ENCODE data around the gene WDR38.
"Not testable (repeated sequence)": the region's sequence is repeated elsewhere in the genome, so short reads cannot be mapped to it uniquely, and the experiment has no call there.

WDR38 gene

DNA sequence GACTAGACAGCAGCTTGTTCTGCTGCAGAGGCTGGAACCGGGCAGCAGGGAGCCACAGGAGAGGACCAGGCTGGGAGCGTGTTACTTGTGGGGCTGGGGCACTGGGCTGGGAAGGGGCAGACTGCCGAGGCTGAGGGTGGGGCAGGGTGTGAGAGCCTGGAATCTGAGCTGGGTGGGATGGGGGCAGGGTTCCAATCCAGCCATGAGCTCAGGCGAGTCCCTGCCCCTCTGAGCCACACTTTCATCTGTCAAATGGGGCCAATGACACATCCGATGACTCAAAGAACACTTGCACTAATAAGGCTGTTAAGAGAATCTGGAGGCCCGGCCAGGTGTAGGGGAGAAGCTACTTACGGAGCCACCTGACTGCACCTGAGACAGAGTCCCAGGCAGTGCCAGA lies 18.7 kb upstream of the WDR38 start:
- no peak for DNase-seq

DNA sequence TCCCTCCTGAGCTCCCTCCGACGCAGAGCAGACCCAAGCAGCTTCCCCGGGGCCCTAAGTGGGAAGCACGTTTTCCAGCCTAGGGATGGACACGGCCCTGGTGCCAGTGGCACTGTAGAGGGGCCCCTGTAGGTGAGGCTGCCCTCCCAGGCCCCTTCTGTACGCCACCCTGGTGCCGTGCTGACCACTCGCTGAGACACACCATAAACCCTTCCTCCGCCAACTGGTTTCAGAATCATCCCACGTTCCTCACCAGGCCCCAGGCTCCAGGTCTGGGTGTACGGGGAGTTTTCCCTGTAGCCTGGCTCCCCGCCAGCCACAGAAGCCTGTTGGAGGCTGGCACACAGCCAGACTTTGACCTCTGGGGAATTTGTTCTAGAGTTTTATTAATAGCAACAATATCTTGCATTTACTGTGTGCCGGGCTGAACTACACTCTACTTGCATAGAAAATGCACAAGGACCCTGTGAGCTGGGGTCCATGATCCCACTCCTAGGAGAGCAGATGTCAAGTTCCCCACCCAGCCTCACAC lies 18.2 kb upstream of the WDR38 start:
- no peak for DNase-seq

DNA sequence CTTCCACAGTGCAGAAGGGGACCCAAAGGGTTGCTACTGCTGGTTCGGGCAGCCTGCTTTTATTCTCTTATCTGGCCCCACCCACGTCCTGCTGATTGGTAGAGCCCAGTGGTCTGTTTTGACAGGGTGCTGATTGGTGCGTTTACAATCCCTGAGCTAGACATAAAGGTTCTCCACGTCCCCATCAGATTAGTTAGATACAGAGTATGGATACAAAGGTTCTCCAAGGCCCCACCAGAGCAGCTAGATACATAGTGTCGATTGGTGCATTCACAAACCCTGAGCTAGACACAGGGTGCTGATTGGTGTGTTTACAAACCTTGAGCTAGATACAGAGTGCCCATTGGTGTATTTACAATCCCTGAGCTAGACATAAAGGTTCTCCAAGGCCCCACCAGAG lies 15.1 kb upstream of the WDR38 start:
- not testable (repeated sequence) for DNase-seq

DNA sequence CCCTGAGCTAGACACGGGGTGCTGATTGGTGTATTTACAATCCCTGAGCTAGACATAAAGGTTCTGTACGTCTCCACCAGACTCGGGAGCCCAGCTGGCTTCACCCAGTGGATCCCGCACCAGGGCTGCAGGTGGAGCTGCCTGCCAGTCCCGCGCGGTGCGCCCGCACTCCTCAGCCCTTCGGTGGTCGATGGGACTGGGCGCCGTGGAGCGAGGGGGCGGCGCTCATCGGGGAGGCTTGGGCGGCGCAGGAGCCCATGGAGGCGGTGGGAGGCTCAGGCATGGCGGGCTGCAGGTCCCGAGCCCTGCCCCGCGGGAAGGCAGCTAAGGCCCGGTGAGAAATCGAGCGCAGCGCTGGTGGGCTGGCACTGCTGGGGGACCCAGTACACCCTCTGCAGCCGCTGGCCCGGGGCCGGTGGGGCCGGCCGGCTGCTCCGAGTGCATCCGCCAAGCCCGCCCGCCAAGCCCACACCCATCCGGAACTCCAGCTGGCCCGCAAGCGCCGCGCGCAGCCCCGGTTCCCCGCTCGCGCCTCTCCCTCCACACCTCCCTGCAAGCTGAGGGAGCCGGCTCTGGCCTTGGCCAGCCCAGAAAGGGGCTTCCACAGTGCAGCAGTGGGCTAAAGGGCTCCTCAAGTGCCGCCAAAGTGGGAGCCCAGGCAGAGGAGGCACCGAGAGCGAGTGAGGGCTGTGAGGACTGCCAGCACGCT lies 14.5 kb upstream of the WDR38 start:
- DNase-seq: not testable (repeated sequence)

DNA sequence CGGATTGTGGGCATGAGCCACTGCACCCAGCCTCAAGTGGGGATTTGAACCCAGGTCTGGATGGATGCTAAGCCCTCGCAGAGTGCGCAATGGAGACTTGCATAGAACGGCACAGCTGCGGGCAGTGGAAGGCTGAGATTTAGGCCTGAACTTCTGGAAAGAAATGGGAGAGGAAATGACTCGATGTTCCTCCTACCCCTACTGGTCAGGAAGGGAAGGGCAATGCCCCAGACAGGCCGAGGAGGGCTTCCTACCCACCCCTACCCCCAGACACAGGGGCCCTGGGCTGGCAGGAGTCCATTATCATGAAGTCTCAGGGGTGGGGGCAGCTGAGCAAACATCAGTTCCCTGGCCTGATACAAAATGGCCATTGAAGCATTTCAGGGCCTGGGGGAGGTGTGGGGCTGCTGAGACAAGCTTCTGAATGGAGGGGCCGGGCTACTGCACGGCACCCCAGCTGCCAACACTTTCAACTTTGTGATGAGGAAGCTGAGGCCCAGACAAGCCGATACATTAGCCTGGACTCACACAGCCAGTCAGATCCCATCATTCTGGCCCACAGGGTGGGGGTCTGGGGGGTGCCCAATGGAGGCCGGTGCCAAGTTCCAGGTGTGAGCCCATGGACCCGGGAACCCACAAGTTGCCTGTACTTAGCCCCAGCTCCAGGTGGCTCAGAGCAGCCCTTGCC lies 13.5 kb upstream of the WDR38 start:
- DNase-seq: no peak

DNA sequence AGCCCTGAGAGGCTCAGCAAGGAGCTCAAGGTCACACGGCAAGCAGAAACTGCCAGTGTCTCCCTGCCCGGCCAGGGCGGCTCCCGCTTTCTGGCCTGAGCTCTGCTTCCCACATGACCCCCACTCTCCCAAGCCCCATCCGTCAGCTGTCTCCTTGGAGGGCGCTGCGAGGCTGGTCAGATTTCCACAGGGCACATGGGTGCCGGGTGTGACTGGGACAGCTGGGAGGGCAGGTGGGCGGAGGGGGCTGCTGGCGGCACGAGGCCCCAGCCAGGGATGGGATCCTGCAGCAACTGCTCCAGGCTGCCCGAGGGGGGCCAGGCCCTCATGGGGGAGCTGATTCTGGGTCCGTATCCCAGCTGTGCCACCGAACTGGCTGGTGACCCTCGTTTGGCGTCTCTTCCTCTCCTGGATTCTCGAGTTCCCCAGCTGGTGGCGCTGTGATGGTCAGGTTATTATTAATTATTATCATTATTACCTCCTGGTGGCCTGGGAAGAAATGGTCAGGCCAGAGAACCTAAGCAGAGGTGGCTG lies 12.9 kb upstream of the WDR38 start:
- DNase-seq: no peak

DNA sequence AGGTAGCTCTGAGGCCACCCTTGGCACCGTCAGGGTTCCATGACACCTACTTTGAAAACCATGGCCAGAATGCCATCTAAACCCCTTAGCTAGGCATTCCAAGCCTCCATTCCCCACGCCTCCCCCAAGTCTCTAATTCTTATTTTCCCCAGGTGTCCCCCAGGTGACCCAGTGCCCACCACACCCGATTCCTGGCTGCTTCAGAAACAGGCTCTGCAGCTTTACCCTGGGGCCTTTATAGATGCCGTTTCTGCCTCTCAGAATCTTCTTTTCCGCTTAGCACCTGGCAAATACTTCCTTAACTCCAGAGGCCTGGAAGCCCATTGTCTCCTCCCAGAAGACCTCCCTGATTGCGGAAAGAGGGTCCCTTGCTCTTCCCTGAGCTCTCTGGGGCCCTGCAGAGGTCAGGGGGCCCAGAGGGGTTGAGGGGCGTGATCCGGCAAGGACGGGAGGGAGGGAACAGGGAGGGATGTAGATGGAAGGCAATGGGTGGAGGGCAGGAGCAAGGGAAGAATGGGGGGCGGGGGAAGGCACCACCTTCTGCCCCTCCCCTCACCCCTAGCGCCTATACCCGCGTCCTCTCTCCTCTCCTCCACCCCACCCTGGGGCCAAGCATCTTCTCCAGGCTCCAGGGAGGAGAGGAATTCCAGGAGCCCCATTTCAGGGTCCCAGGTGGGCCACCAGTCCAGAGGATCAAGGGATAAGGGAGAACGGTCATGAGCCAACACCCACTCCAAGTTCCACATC lies 12.0 kb upstream of the WDR38 start:
- DNase-seq: no peak

DNA sequence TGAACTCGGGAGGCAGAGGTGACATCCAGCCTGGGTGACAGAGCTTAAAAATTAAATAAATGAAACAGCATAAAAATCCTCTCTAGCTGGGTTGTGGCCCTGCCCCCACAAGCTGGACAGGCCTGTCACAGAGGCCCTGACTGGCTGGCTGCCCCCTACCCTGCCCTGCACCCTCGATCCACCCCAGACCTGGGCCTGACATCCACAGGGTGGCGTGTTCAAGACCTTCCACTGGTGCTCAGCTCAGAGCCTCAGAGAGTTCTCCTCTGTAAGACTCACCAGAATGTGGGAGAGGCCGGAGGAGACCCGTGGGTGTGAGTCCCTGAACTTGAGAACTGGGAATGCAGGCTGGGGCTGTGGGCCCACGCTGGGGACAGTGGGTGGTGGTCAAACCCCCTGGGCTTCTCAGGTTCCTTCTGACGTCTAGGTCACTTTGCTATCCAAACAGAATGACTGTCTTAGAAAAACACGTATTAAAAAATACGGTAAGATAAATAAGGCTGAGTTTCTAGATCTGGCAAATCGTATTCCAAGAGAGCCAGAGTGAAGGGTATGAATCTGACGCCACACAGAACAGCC lies 9.7 kb upstream of the WDR38 start:
- no peak for DNase-seq

DNA sequence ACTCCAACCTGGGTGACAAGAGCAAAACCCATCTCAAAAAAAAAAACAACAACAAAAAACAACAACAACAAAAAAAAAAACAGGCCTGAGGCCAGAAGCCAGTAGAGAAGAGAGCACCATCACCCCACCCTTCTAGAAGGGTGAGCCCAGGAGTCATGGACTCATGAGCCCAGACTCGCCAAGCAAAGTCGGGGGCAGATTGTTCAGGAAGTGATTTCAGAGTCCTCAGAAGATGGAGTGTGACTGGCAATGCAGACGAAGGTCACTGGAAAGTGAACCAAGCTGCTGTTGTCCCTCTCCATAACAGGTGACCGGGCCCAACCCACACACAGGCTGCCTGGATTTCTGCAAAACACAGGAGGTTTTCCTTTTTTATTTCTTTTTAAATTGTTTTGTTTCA lies 9.0 kb upstream of the WDR38 start:
- no peak for DNase-seq

DNA sequence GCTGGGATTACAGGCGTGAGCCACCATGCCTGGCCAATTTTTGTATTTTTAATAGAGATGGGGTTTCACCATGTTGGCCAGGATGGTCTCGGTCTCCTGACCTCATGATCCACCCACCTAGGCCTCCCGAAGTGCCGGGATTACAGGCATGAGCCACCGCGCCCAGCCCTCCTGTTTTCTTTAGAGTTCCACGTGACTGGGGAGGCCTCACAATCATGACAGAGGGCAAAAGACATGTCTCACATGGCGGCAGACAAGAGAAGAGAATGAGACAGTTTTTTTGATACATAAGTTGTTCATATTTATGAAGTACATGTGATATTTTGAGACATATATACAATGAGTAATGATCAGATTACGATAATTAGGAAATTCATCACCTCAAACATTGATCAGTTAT lies 6.8 kb upstream of the WDR38 start:
- not testable (repeated sequence) for DNase-seq

DNA sequence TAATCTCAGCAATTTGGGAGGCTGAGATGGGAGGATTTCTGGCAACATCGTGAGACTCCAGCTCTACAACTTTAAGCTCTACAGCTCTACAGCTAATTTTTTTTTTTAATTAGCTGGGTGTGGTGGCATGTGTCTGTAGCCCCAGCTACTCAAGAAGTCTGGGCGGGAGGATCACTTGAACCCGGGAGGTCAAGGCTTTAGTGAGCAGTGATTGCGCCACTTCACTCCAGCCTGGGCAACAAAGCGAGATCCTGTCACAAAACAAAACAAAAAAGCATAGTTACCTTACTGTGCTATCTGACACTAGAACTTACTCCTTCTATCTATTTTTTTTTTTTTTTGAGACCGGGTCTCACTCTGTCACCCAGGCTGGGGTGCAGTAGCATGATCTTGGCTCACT lies 6.3 kb upstream of the WDR38 start:
- no peak for DNase-seq

DNA sequence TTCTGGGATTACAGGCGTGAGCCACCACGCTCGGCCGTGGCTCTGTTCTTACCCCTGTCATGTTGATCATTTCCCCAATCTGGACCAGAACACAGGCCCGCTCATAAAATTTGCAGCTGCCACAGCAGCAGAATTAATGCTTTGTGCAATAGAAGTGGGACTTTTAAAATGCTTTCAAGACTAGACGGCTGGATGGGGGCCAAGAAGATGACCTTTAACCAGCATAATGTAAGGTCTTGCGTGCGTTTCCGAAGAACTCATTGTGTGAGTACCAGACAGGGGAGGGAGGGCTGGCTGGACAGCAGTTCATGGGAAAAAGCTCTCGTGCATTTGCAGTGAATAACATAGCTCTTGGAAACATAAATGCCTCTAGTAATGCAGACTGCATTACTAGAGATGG lies 3.5 kb upstream of the WDR38 start:
- DNase-seq: no peak

DNA sequence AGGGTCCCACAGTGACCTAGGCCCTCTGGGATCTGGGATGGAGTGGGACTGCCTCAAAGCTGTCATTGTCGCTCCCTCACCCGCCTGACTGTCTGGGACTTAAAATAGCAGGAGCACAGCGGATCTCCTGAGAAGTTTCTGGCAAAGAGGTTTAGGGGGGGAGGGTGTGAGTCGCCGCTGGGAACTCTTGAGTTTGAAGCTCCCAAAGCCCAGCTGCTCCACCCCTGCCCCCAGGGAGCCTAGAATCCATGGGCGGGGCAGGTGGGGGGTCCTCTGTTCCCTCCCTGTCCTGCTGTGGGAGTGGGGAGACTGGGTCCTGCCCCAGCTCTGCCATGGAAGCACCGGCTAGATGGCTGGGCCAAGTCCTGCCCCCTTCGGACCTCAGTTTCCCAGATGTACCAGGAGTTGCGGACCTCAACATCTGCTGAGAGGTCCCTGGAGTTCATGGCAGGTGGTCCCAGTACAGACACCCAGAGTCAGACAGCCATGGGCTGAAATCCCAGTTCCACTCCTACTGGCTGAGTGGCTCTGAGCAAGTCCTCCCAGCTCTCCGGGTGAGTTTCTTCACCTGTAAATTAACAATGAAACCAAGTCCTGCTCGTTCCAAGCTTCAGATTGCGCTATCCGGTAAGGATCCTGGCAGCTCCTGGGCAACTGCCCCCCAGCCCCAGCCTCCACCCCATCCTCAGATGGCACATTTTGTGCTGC lies 985 bp upstream of the WDR38 start:
- DNase-seq: no peak

DNA sequence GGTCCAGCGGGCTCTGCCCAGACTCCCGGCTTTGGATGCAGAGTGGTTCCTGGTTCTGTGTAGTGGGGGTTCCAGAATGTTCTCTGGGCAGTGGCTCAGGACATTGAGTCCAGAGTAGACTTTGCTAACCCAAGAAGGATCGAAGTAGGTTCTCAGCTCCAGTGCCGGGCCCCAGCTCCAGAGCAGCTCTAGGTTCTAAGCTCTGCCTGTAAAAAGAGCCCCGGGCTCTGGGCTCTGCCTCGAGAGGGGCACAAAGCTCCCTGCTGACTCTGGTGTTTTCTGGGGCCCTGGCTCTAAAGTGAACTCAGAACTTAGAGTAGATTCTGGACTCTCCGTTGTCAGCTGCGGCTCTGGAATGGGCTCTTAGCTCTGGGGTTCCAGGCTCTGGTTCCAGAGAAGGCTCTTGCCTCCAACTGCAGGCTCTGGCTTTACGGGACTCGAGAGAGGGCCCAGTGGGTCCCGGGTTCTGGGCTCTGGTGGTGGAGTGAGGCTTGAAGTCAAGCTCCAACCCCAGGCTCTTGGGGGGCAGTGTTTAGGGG lies 414 bp downstream of the WDR38 start:
- DNase-seq: no peak

DNA sequence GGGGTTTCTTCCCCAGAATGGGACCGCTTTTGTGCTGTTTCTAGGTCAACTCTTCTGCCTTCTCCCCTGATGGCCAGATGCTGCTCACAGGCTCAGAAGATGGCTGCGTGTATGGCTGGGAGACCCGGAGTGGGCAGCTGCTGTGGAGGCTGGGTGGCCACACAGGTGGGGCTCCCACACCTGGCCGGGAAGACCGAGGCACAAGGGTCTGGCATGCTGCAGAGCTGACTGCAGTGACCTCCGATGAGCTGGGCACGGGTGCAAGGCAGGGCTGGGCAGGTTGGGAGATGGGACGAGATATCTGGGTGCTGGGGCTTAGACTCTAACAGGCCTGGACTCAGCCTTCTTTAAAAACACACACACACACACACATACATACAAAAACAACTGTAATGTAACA lies 901 bp downstream of the WDR38 start:
- DNase-seq: no peak

DNA sequence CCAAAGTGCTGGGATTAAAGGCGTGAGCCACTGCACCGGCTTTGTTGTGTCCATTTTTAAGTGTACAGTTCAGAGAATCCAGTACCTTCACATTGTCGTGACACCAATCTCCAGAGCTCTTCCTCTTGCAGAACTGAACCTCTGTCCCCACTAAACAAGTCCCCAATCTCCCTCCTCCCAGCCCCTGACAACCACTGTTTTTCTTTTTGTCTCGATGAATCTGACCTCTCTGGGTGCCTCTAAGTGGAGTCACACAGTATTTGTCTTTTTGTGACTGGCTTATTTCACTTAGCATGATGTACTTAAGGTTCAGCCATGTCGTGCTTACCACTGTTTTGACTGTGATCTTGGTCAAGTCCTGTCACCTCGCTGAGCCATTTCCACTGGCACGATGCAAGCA lies 1.6 kb downstream of the WDR38 start:
- DNase-seq: no peak

DNA sequence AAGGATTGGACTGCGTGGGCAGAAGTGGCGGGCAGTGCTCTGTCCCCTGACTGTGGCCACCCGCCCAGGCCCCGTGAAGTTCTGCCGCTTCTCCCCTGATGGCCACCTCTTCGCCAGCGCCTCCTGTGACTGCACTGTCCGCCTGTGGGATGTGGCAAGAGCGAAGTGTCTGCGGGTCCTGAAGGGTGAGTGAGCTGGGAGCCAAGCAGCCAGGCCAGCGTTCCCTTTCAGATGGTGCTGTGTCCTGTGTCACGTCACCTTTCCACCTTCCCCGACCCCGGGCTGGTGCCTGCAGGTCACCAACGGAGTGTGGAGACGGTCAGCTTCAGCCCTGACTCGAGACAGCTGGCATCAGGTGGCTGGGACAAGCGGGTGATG lies 2.3 kb downstream of the WDR38 start:
- DNase-seq: no peak

DNA sequence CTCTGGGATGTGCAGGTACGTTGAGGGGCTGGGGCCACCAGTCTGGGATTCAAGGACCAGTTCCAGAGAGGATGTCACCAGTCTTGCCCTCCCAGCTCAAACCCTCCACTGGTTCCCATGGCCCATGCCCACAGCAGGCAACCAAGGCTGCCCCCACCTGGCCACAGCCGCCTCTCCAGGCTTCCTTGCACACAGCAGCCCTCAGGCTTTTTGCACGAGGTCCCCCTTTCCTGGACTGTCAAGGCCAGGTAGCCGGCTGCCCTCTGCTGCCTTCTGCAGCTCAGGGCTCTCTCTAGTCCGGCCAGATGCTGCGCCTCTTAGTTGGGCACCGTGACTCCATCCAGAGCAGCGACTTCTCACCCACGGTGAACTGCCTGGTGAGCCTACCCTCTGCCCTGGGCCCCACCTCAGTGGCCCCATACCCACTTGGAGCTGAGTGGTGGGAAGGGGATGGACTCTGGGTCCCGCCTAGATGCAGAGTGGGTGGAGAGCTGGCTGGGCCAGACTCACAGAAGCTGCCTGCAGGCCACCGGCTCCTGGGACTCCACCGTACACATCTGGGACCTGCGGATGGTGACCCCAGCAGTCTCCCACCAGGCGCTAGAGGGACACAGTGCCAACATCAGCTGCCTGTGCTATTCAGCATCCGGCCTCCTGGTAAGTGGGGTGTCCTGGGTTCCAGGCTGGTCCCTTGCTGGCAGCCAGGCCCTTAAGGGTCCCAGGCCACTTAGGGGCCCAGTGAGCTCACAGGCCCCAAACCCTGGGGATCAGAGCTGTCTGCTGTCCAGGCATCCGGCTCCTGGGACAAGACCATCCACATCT lies 2.9 kb downstream of the WDR38 start:
- no peak for DNase-seq

DNA sequence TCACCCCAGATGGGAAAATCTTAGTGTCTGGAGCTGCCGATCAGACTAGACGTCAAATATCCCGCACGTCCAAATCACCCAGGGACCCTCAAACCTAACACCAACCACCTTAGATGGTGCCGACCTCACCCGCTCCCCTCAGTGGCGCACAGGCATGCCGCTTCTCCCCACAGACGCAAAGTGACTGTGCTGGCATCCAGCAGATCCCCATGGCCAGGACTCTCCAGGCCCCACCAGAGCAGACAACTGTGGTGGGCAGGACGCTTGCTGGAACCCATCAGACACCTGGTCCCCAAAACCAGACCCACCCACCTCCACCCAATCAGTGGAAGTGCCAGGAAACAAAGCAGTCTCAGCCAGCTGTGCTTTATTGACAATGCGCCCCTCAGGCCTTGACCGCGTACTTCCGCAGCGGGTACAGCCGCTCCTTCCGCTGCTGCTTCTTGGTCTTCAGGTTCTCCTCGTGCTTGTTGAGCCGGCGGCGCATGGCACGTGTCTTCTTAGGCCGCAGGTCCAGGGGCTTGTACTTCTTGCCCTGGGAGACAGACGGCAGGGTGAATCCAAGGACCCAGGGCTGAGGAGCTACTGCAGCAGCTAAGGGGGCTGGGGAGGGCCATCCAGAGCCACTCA lies 4.4 kb downstream of the WDR38 start:
- no peak for DNase-seq

DNA sequence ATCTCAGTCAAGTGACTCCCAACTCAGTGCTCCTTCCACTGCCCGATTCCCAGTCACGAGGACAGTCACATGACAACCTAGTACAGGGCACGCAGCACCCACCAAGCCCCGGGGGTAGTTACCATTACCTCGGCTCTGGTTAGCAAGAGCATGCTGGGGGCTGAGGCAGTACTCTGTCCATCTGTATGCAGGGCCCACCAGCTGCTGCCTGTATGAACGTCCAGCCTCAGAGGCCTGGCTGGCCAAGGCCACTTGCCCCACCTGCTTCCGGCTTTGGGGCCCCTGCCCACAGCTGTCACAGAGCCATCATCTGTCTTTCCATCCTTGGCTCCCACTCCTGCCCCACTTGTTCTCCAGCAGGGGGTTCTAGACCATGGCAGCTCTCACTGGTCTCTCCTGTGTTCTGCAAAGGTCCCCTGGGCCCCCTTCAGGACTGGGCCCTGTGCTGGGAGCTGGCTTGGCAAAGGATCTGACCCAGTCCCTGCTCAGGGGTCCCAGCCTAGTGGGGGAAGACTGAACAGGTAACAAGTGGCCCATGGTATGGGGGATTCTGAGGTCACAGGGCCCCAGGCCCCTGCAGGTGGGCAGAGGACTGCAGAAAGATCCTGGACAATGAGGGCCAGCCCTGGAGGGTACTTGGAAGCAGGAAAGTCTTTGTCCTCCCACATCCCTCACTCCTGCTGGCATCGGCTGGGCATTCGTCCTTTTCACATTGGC lies 5.2 kb downstream of the WDR38 start:
- DNase-seq: no peak
